Measurements from ENCODE around the gene LRMDA.

LRMDA gene

GRCh38 chr10:75449382-75450074 is 18.1 kb downstream of the LRMDA start:
- no peak for DNase-seq

- DNase-seq, result no peak
Observed at GRCh38 chr10:75450075-75450445, 18.6 kb downstream of the LRMDA start.

- DNase-seq, result no peak
Observed at GRCh38 chr10:75450644-75451640, 19.5 kb downstream of the LRMDA start.

DNA sequence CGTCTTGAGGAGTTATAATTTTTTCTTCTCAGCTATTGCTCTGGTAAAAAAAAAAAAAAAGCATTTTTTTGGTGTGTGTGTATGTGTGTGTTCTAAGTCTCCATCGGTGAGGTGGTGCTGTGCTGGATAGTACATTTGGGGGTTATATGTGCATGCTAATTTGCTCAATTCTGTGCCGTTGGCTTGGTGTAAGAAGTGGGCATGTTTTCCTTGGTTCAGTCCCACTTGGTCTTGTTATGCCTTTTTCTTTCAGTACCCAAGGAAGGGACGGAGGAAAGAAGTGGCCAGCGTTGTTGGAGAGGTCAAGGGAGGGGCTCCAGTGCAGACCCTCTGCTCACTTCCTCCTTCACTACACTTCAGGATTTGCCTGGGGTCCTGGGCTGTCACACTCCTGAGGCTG is 20.4 kb downstream of the LRMDA start:
- DNase-seq, result no peak

DNA sequence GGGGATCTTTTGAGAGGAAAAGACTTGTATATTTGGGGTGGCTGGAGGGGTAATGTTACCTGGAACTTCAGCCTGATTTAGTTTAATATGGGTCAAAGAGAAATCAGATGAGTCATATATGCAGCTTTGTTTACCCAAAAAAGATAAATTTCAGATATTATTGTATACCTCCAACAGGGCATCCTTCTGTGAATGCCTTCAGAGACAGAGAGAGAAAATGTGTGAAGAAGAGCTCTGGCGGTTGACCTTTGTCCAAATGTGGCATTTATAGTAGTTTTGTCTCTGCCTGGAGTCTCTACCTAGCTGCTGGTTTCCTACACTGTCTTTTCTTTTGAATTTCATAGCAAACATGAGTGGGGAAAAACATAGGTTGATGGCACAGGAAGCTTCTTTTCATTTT is 21.6 kb downstream of the LRMDA start:
- no peak for DNase-seq

DNA sequence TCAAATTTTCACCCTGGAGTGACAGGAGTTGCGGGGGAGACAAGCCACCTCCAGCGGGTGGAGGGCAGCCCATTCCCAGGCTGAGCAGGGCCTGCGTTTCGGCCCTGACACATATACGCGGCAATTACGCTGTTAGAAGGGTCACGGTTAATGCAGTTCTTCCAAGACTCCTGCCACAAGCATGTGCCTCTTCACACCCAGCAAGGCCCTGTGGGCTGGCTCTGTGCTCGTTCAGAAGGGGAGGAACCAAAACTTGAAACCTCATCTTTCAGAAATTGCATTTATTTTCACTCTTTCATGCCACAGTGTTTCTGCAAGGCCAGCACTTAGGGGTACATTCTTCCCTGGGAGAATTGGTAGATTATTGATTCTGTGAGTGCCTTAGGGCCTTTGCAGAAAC is 24.7 kb downstream of the LRMDA start:
- DNase-seq, result no peak

- no peak for DNase-seq
Observed at GRCh38 chr10:75460059-75460458, 28.6 kb downstream of the LRMDA start.

GRCh38 chr10:75461672-75462649 is 30.5 kb downstream of the LRMDA start:
- no peak for DNase-seq

GRCh38 chr10:75462865-75463264 is 31.4 kb downstream of the LRMDA start:
- no peak for DNase-seq

DNA sequence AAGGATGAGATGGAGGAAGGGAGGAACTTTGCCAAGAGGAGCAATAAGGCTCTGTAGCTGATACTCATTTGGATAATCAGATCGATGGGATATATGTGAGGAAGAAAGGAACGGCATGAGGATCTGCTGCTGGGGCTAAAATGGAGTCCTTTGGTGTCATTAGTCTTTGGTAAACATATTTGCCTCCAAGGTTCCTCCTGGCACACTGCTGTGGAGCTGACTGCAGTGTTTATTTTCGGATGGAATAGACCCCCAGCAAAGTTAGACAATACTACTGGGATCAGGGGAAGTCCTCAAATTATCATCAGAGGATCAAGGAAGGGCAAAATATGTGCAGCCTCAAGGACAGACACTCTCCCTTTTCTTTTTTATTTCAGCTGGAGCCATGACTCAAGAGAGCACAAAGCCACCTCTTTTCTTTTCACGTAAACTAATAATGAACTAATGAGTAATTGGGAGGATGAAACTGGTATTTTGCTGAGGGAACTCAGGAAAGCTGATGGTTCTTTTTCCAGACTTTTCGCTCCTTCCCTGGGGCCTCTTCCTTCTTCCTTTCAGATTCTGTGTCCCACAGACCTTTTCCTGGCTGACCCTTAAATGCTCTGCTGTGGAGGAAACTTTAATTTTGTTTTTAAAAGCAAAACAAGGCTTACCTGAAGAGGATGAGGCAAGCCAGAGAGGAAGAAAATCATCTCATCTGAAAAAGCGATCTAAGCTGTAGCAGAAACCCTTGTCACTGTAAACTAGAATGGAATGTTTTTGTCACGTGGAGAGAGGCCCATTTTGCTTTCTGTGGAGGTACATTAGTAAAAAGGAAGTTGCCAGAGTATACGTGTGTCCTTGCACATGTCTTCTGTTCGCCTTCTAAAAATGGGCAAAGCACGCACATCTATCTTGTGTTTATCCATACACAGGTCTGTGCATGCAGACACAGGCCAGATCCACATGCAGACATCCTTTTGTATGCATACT is 33.3 kb downstream of the LRMDA start:
- peak; percentile 5 for DNase-seq

DNA sequence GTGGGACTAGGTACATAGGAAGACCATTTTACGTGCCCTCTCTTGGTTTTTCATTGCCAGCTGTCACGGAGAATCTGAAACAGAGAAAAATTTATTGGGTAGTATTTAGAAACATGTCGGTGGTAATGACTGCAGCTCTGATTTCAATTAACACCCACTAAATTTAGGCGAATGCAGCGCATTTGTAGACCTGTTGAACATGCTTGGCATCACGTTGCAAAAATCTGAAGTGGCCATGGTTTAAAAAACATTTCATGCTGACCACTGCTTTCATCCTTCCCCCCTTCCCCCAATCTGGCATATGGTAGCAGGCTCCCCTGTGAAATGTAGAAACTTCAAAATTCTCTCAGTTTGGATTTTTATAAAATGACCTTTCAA is 34.0 kb downstream of the LRMDA start:
- DNase-seq, result no peak

- no peak for DNase-seq
Observed at GRCh38 chr10:75466001-75466400, 34.6 kb downstream of the LRMDA start.

DNA sequence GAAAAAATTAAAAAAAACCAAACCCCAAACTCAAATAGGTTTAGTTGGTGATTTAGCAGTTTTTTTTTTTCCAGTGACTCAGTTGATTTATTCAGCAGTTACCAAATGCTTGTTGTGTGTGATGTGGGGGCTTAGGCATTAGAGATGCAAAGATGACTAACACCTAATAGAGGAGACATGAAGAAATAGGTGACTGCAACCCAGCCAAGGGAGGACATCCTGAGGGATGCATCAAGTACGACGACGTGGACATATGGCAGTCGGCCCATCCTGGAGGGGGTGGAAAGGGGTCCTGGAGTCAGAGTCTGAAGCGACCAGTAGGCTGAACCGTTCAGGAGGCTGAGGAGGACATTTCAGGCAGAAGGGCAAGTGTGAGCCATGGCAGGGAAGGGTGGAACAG is 35.5 kb downstream of the LRMDA start:
- DNase-seq, result no peak

- no peak for DNase-seq
Observed at GRCh38 chr10:75468612-75469005, 37.2 kb downstream of the LRMDA start.

- DNase-seq, result peak; percentile 65
Observed at GRCh38 chr10:75469006-75469616, 37.7 kb downstream of the LRMDA start.

GRCh38 chr10:75470901-75471300 is 39.5 kb downstream of the LRMDA start:
- DNase-seq, result no peak

GRCh38 chr10:75472685-75473084 is 41.3 kb downstream of the LRMDA start:
- DNase-seq, result peak; percentile 15

GRCh38 chr10:75474106-75474505 is 42.7 kb downstream of the LRMDA start:
- DNase-seq, result no peak

DNA sequence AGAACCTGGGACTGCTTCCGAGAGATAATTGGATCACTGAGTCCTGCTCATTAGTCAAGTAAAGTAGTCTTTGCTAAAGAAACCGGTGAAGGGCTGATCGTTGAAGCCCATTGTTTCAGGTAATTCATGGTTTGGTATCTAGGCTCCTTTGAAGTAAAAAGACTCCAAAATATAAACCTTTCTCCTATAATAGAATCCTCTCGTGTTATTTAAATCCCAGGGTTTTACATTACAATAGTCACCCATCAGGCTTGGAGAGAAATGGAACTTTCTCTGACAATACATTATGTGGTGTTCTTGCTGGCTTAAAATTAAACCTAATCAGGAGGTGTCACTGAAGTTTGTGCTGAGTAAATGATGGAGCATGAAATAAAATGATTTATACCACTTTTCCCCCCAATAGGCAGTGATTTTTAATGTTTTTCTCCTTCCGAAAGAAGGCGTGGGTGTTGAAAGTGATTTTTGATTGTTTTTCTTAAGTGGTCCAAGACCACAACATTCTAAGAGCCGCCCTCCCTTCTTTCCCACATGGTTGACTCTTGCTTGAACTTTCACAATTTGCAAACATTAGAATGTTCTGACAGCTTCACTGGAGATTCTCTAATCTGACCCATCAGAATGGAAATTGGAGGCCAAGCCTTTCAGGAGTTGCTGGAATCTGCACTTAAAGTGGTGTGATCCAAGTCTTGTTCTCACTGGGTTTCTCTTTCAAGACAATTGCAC is 44.2 kb downstream of the LRMDA start:
- DNase-seq, result no peak

DNA sequence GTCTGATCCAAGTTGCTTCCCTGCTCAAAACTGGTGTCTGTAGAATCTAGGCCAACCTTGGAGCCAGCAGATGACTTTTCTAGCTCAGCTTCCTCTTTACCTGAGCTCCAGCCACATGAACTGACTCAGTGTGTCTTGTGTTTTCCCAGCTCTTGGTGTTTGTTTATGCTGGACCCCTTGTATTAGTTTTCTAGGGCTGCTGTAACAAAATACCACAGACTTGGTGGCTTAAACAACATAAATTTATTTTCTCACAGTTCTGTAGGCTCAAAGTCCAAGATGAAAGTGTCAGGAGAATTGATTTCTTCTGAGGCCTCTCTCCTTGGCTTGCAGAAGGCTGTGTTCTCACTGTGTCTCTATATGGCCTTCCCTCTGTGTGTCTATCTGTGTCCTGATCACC is 45.1 kb downstream of the LRMDA start:
- no peak for DNase-seq

GRCh38 chr10:75476985-75477384 is 45.6 kb downstream of the LRMDA start:
- no peak for DNase-seq

Measured in hematopoietic multipotent progenitor cell treated with erythropoietin and hydrocortisone succinate and interleukin-3 and kit ligand, for 4 days (in vitro differentiated cells).